Spleen (tissue), 7 donors: ENCODE data around the gene CXCL1.

ENCODE experiments used
- CTCF ChIP-seq, 11 experiments: fragments of 200-600 bp in 7 of 11; fragments of 450-650 bp in 4 of 11; sonication (generic) in 4 of 11; IDR thresholded peaks in 8 of 11; conservative IDR thresholded peaks in 3 of 11; 1 replicate in 7 of 11; 2 replicates in 4 of 11; pipeline versions ENCODE4 v1.4.0 to v1.8.0; 2016 to 2021; ENCODE audit warnings: antibody characterized with exemption in 11 of 11, inconsistent platforms in 4 of 11, mild to moderate bottlenecking in 1 of 11
- POLR2A ChIP-seq, 3 donors: fragments of 450-650 bp; IDR thresholded peaks; one replicate each; pipeline ENCODE4 v1.5.1; 2017; ENCODE audit warnings: antibody characterized with exemption in 3 of 3, mild to moderate bottlenecking in 1 of 3
- donor health status: DM: no; HTN: no; CAD: no; lungs with moderate emphysema.
- donor health status: DM: no; HTN: no; CAD: no.
- donor health status: DM: no; HTN: no; CAD: no.

- TF ChIP-seq CTCF (IDR thresholded peaks at IDR 0.05 in 8 of 11, conservative IDR thresholded peaks at IDR 0.05 in 3 of 11): no peak
- TF ChIP-seq POLR2A (IDR thresholded peaks at IDR 0.05): no peak
Observed at GRCh38 chr4:73917081-73917501, 47.9 kb downstream of the CXCL1 start.
